ENCODE data around the gene PRODH2.

- no peak for TF ChIP-seq CTCF (conservative IDR thresholded peaks at IDR 0.05; ENCODE audit: low read depth, low read length)
- no peak for TF ChIP-seq EZH2phosphoT487 (IDR thresholded peaks at IDR 0.05; ENCODE audit: borderline replicate concordance, low read length)
- no peak for TF ChIP-seq EZH2 (IDR thresholded peaks at IDR 0.05; ENCODE audit: low read length, unreplicated experiment)
Observed at GRCh38 chr19:35822579-35822978, 9.9 kb upstream of the PRODH2 start.

All from PC-3 (cell line).